Endothelial cell (in vitro differentiated cells): ENCODE measurements around the gene SLAMF1. TPM values are rescaled to one million over a fixed set of nuclear protein-coding genes. Genes with fewer than 3 reads are reported as not detected.

Source experiments
- DNase-seq: peaks from one replicate; pipeline ENCODE4 v3.0.0; 2021; ENCODE audit warnings: low spot score
- H3K27ac Mint-ChIP-seq: one replicate; pipeline ENCODE4 v1.8.0; 2021; ENCODE audit warnings: mixed read lengths, inconsistent platforms; ENCODE audit not compliant: unreplicated experiment
- H3K27me3 Mint-ChIP-seq: one replicate; pipeline ENCODE4 v1.8.0; 2021; ENCODE audit warnings: mild to moderate bottlenecking, moderate library complexity, mixed read lengths, inconsistent platforms; ENCODE audit not compliant: unreplicated experiment
- H3K36me3 Mint-ChIP-seq: one replicate; pipeline ENCODE4 v1.8.0; 2021; ENCODE audit warnings: mild to moderate bottlenecking, low read depth, mixed read lengths, inconsistent platforms; ENCODE audit not compliant: unreplicated experiment
- H3K4me1 Mint-ChIP-seq: one replicate; pipeline ENCODE4 v1.8.0; 2021; ENCODE audit warnings: mild to moderate bottlenecking, mixed read lengths, inconsistent platforms; ENCODE audit not compliant: unreplicated experiment
- H3K4me3 Mint-ChIP-seq: one replicate; pipeline ENCODE4 v1.8.0; 2021; ENCODE audit warnings: mild to moderate bottlenecking, mixed read lengths, inconsistent platforms; ENCODE audit not compliant: unreplicated experiment
- H3K9me3 Mint-ChIP-seq: one replicate; pipeline ENCODE4 v1.8.0; 2021; ENCODE audit warnings: mixed read lengths, inconsistent platforms; ENCODE audit not compliant: unreplicated experiment
- CTCF ChIP-seq: fragments of 200-600 bp; sonication (generic); IDR thresholded peaks from one replicate; pipeline ENCODE4 v1.5.0; 2021; ENCODE audit warnings: antibody characterized with exemption; ENCODE audit not compliant: unreplicated experiment
- total RNA-seq: library from RNA; stranded (reverse); fragmentation: NEBNext Ultra II Directional; extraction: Animal tissue kit (Norgen Biotek cat#: 25700); gene quantifications from one replicate; pipeline ENCODE4 v1.2.1, GENCODE V29; 2021; ENCODE audit not compliant: unreplicated experiment

SLAMF1 gene
- total RNA-seq, 1 donor from 2014 or later: not detected

GRCh38 chr1:160670701-160671100 lies 23.9 kb upstream of the SLAMF1 start:
- H3K4me3 Mint-ChIP-seq: no peak overlapping the region

GRCh38 chr1:160669802-160670201 lies 23.0 kb upstream of the SLAMF1 start:
- no peak for DNase-seq
- Mint-ChIP-seq H3K9me3 (no peaks in the 10 kb centered on the region), H3K36me3 (no peaks in the 10 kb centered on the region), H3K4me1 (peaks cover 22% of the 10 kb centered on the region), H3K27ac (no peak overlapping the region), H3K27me3 (no peaks in the 10 kb centered on the region), H3K4me3 (no peak overlapping the region)
- TF ChIP-seq CTCF: no peak

More at GRCh38 chr1:160670701-160671100, 23.9 kb upstream of the SLAMF1 start:
- H3K27me3 Mint-ChIP-seq: no peaks in the 10 kb centered on the region
- no peaks in the 10 kb centered on the region for H3K9me3 Mint-ChIP-seq
- no peak for TF ChIP-seq CTCF
- H3K36me3 Mint-ChIP-seq: no peaks in the 10 kb centered on the region
- no peak overlapping the region for H3K27ac Mint-ChIP-seq
- DNase-seq: no peak
- peaks cover 15% of the 10 kb centered on the region for H3K4me1 Mint-ChIP-seq

- DNase-seq: no peak
- Mint-ChIP-seq H3K9me3 (no peaks in the 10 kb centered on the region), H3K27me3 (no peaks in the 10 kb centered on the region), H3K4me3 (no peak overlapping the region), H3K27ac (no peak overlapping the region), H3K4me1 (peaks cover 24% of the 10 kb centered on the region), H3K36me3 (no peaks in the 10 kb centered on the region)
- TF ChIP-seq CTCF: no peak
These were observed 22.4 kb upstream of the SLAMF1 start for GRCh38 chr1:160669276-160669675.

GRCh38 chr1:160667896-160668295 lies 21.1 kb upstream of the SLAMF1 start:
- Mint-ChIP-seq H3K4me1 (peaks cover 35% of the 10 kb centered on the region), H3K36me3 (no peaks in the 10 kb centered on the region), H3K9me3 (no peaks in the 10 kb centered on the region), H3K27me3 (peaks cover 2% of the 10 kb centered on the region), H3K4me3 (no peak overlapping the region), H3K27ac (no peak overlapping the region)
- no peak for DNase-seq
- no peak for TF ChIP-seq CTCF

GRCh38 chr1:160666079-160666442 lies 19.2 kb upstream of the SLAMF1 start:
- Mint-ChIP-seq H3K27me3 (peaks cover 2% of the 10 kb centered on the region), H3K4me3 (no peak overlapping the region), H3K4me1 (peaks cover 40% of the 10 kb centered on the region), H3K27ac (no peak overlapping the region), H3K9me3 (no peaks in the 10 kb centered on the region), H3K36me3 (no peaks in the 10 kb centered on the region)
- no peak for TF ChIP-seq CTCF
- no peak for DNase-seq
